Stimulated activated CD8-positive, alpha-beta memory T cell treated with anti-CD3 and anti-CD28 coated beads, Interleukin-2, amount 100 ng/mL, for 48 hours (primary cell): ENCODE measurements around the gene GORASP2.

ENCODE experiments used
- DNase-seq, 2 donors: peaks; one replicate each; pipeline ENCODE4 v3.0.0-alpha.2; 2020; ENCODE audit warnings: low read depth in 2 of 2

The GORASP2 gene

DNA sequence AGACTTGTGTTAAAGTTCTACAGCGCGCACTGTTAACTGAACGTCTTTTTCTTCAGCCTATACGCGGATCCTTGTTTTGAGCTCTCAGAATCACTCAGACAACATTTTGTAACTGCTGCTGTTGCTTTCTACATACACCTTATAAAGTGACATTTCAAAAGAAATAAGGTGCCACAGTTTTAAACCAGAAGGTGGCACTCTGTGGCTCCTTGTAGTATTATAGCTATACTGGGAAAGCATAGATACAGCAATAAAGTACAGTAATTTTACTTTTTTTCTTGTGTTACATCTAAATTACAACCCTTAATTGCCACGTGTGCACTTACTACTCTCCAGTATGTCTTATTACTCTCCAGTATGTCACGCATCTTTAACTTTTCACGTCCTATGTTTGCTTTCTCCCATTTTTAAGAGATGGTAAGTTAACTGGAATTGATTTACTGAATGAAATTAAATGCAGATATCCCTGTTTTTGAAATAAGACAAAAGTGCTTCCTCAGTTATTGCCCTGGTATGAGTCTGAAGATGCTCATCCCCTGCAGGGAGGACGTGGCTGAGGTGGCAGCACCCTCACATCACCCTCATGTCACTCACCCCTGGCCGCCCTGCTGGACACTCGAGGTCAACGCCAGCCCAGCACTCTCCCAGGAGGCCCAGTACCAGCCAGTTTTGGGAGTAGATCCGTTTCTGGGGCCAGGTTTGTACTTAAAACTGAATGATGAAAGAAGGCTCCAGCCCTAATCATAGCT, 37.8 kb downstream of the GORASP2 start:
- no peak for DNase-seq

DNA sequence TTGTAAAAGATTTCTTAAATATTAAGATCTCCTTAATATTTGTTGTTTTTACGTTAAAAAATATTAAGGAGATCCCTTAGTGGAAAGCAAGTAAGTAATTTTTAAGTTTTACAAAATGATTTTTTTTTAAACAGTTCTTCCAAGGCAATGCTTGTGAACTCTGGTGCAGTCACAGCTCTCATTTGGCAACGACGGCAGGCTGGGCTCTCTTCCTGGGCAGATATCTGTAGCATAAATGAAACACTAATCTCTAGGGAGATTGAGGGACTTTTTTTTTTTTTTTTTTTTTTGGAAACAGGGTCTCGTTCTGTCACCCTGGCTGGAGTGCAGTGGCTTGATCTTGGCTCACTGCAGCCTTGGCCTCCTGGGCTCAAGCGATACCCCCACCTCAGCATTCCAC, 38.5 kb downstream of the GORASP2 start:
- no peak for DNase-seq

- DNase-seq, result no peak
Measured at GRCh38 chr2:170968205-170969003, 39.4 kb downstream of the GORASP2 start.

DNA sequence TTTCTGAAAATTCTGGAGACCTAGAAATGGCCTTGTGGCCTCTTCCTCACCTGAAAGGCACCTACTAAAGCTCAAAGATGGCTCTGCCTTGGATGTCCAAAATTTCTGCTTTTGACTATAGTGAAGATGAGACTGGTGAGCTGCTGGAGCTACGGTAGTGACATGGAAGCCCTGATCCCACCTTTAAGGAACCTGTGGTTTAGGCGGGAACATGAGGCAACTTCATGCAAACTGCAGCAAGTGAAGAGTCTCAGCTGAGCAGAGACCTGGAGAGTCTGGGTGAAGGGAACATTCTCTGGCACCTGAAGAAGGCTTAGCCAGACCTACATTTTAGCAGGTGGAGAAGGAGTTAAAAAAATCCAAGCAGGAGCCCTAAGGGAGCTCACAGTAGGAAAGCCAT, 40.0 kb downstream of the GORASP2 start:
- no peak for DNase-seq

GRCh38 chr2:170969872-170970496, 40.9 kb downstream of the GORASP2 start:
- DNase-seq, result no peak

DNA sequence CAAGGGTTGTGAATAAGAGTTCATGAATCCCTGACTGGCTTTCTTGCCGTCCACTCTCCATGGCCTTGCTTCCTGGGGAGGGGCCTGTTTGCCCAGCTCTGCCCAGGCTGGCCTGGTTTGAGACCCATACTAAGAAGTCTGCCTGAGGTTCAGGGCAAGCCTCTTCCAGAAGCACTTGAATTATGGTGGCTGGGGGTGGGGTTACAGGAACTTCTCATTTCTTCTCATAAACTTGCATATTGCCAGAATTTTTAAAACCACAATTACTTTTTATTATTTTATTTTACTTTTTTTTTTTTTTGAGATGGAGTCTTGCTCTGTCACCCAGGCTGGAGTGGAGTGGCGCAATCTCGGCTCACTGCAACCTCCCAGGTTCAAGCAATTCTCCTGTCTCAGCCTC, 42.0 kb downstream of the GORASP2 start:
- DNase-seq, result no peak

GRCh38 chr2:170972296-170973224, 43.5 kb downstream of the GORASP2 start:
- no peak for DNase-seq

DNA sequence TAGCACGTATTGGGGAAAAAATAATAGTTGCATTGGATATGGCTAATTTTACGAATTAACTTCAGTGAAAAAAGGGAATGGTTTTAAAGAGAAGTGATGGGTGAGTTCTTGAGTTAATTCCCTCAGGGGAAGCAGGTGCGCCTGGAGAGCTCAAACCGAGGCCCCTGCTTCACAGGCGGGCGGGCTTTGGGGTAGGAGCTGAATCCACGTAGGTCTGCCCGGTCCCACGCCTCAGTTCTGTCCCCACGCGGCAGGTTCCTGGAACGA, 44.1 kb downstream of the GORASP2 start:
- no peak for DNase-seq

- peak; percentile 78 to 82 for DNase-seq
Measured at GRCh38 chr2:170973492-170974303, 44.6 kb downstream of the GORASP2 start.

- DNase-seq, result no peak
Measured at GRCh38 chr2:170974304-170974993, 45.4 kb downstream of the GORASP2 start.

DNA sequence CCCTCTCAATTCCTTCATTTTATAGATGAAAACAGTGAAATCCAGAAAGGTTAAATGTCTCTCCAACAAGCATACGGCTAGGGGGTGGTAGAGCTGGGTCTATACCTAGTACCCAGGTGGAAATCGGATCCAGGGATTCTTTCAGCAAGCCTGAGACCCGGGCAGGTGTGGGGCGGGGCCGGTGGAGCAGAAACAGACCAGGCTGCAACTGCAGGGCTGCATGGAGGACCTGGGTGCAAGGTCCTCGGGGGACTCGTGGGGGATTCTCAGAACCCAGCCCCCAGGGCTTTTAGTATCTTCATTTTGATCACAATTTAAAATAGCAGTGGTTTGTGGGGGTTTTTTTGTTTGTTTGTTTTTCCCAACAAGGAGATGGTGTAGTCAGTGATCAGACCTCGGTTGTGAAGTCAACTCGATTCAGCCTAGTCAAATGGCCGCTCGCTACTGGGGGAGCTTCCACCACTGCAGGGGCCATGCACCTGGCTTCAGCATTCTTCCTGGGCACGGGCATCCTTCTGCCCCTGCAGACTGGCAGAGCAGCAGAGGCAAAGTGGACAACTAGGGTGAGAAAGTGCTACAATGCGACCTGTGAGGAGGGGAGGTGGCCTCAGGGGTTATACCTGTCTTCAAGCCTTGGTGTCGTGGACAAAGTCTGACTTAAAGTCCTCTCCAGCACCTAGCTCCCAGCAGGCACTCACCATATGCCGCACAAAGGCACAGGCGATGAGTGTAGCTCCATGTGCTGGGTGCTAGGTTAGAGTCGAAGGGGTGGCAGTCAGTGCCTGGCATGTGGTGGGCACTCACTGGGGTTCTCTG, 46.3 kb downstream of the GORASP2 start:
- DNase-seq, result no peak

- DNase-seq, result no peak
Measured at GRCh38 chr2:170975943-170976270, 46.9 kb downstream of the GORASP2 start.

- DNase-seq, result no peak
Measured at GRCh38 chr2:170984079-170984478, 55.0 kb downstream of the GORASP2 start.

DNA sequence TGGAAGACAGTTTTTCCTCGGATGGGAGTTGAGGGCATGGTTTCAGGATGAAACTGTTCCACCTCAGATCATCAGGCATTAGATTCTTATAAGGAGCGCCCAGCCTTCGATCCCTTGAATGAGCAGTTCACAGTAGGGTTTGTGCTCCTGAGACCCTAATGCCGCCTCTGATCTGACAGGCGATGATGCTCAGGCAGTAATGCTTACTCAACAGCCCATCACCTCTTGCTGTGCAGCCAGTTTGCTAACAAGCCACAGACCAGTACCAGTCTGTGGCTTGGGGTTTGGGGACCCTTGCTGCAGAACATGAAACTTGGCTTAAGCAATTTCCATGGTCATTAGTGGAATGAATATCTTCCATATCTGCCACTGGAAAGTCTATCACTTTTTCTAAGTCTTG, 56.4 kb downstream of the GORASP2 start:
- no peak for DNase-seq

- no peak for DNase-seq
Measured at GRCh38 chr2:170986566-170987258, 57.7 kb downstream of the GORASP2 start.

GRCh38 chr2:170991398-170992182, 62.5 kb downstream of the GORASP2 start:
- DNase-seq, result no peak

DNA sequence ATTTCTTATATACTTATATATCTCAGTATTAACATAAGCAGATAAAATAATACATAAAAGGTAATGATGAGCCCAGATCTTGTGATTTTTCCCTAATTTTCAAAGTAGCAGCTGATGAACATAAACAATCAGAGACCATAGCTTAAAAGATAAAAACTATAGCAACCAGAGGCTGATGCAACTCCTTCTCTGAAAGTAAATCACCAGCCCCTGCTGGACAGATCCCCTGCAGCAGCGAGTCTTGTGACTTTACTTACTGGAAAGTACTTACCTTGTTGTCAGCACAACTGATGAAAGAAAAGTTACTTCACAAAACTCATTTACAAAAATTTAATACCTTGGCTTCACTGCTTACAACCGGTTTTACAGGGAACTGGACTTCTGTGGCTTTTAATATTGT, 67.3 kb downstream of the GORASP2 start:
- DNase-seq, result no peak

- DNase-seq, result no peak
Measured at GRCh38 chr2:170997893-170998597, 69.0 kb downstream of the GORASP2 start.
